ENCODE data around the gene RIMS4.

Gene RIMS4

GRCh38 chr20:44714102-44714700, 96.1 kb downstream of the RIMS4 start:
- Histone ChIP-seq H3K9ac (no peak overlapping the region), H3K4me3 (ENCODE audit: low read depth, low read length) (no peak overlapping the region), H2AFZ (no peak overlapping the region), H3K4me1 (peaks cover 2% of the 10 kb centered on the region), H3K9me3 (ENCODE audit: control insufficient read depth, low read length) (no peaks in the 10 kb centered on the region), H3K36me3 (ENCODE audit: control insufficient read depth, insufficient read depth, low read length) (no peaks in the 10 kb centered on the region), H3K27ac (no peak overlapping the region), H3K79me2 (no peaks in the 10 kb centered on the region), H3K4me2 (ENCODE audit: low read length) (no peak overlapping the region), H3K27me3 (ENCODE audit: control insufficient read depth, insufficient read depth, low read length) (no peaks in the 10 kb centered on the region)
- no peak for TF ChIP-seq CTCF (IDR thresholded peaks at IDR 0.05)

DNA sequence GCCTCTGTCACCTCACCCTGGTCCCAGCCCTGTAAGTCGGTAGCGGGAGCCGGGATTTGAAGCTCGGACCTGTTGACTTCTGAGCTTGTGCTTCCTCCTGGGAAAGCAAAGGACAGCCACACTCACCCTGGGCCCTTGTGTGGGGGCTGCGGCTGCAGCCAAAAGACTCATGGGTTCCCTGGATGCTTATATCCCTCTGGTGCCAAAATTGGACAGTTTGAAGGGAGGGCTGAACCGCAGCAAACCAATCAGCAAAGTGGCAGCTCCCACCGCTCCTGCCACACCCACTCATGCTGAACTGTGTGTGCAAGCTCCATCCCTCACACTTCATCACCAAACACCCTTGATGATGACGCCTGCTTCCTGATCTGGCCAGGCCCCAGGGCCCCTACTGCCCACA, 99.1 kb downstream of the RIMS4 start:
- Histone ChIP-seq H3K27me3 (ENCODE audit: control insufficient read depth, insufficient read depth, low read length) (no peaks in the 10 kb centered on the region), H3K27ac (no peak overlapping the region), H3K4me3 (ENCODE audit: low read depth, low read length) (no peak overlapping the region), H2AFZ (no peak overlapping the region), H3K9me3 (ENCODE audit: control insufficient read depth, low read length) (no peaks in the 10 kb centered on the region), H3K9ac (no peak overlapping the region), H3K4me1 (peaks cover 2% of the 10 kb centered on the region), H3K36me3 (ENCODE audit: control insufficient read depth, insufficient read depth, low read length) (no peaks in the 10 kb centered on the region), H3K4me2 (ENCODE audit: low read length) (no peak overlapping the region), H3K79me2 (no peaks in the 10 kb centered on the region)
- TF ChIP-seq CTCF (IDR thresholded peaks at IDR 0.05), result no peak

- H3K27me3 ChIP-seq (ENCODE audit: control insufficient read depth, insufficient read depth, low read length), result no peaks in the 10 kb centered on the region
- H3K4me1 ChIP-seq, result peaks cover 2% of the 10 kb centered on the region
- H3K4me2 ChIP-seq (ENCODE audit: low read length), result no peak overlapping the region
- H3K27ac ChIP-seq, result no peak overlapping the region
- no peaks in the 10 kb centered on the region for H3K36me3 ChIP-seq (ENCODE audit: control insufficient read depth, insufficient read depth, low read length)
- no peak overlapping the region for H3K9ac ChIP-seq
- no peaks in the 10 kb centered on the region for H3K79me2 ChIP-seq
- H2AFZ ChIP-seq, result no peak overlapping the region
- no peak overlapping the region for H3K4me3 ChIP-seq (ENCODE audit: low read depth, low read length)
- no peak for TF ChIP-seq CTCF (IDR thresholded peaks at IDR 0.05)
- no peaks in the 10 kb centered on the region for H3K9me3 ChIP-seq (ENCODE audit: control insufficient read depth, low read length)
Observed at GRCh38 chr20:44709797-44710196, 100.5 kb downstream of the RIMS4 start.

DNA sequence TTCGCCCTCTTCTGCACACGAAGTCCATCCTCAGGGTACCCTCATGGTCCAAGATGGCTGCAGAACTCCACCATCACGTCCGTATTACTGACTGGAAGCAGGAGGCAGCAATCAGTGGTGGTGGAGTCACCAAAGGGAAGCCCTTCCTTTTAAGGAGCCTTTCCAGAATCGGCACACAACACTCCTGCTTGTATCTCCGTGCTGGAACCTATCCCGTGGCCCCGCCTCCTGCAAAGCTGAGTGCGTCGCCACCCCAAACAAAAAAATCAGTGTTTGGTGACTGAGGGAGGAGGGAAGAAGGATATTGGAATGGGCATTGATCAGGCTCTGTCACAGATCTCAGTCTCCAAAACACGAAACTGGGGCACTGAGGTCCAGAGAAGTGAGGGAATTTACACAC, 101.0 kb downstream of the RIMS4 start:
- no peak overlapping the region for H2AFZ ChIP-seq
- H3K4me2 ChIP-seq (ENCODE audit: low read length), result no peak overlapping the region
- H3K4me3 ChIP-seq (ENCODE audit: low read depth, low read length), result no peak overlapping the region
- H3K36me3 ChIP-seq (ENCODE audit: control insufficient read depth, insufficient read depth, low read length), result no peaks in the 10 kb centered on the region
- no peaks in the 10 kb centered on the region for H3K27me3 ChIP-seq (ENCODE audit: control insufficient read depth, insufficient read depth, low read length)
- no peaks in the 10 kb centered on the region for H3K4me1 ChIP-seq
- no peaks in the 10 kb centered on the region for H3K79me2 ChIP-seq
- H3K9me3 ChIP-seq (ENCODE audit: control insufficient read depth, low read length), result no peaks in the 10 kb centered on the region
- no peak for TF ChIP-seq CTCF (IDR thresholded peaks at IDR 0.05)
- H3K9ac ChIP-seq, result no peak overlapping the region
- no peak overlapping the region for H3K27ac ChIP-seq

DNA sequence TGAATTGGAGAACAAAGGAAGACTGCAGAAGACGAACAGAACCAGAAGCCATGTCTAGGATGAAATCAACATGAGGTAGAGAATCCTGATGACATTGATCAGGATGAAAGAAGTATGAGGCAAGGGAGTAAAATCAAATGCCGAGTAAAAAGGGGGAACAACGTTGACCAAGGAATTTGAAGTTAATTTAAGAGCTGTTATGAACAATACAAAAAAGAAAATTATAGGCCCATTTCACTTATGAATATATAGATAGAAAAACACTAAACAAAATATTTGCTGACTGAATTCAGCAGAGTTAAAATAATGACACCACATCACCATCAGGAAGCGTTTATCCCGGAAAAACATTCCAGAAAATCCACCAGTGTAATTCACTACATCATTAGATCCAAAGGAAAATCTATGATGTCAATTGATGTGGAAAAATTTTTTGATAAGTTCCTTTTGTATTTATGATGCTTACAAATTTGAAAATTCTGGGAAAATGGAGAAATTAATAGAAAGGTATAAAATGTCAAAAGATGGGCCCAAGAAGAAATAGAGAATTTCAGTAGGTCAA, 103.2 kb downstream of the RIMS4 start:
- H3K36me3 ChIP-seq (ENCODE audit: control insufficient read depth, insufficient read depth, low read length), result no peaks in the 10 kb centered on the region
- no peak overlapping the region for H3K27ac ChIP-seq
- H3K27me3 ChIP-seq (ENCODE audit: control insufficient read depth, insufficient read depth, low read length), result no peaks in the 10 kb centered on the region
- H3K4me3 ChIP-seq (ENCODE audit: low read depth, low read length), result no peak overlapping the region
- no peak for TF ChIP-seq CTCF (IDR thresholded peaks at IDR 0.05)
- no peak overlapping the region for H2AFZ ChIP-seq
- no peak overlapping the region for H3K4me2 ChIP-seq (ENCODE audit: low read length)
- H3K4me1 ChIP-seq, result peaks cover 4% of the 10 kb centered on the region
- no peaks in the 10 kb centered on the region for H3K79me2 ChIP-seq
- H3K9ac ChIP-seq, result no peak overlapping the region
- H3K9me3 ChIP-seq (ENCODE audit: control insufficient read depth, low read length), result no peaks in the 10 kb centered on the region

Data from parathyroid adenoma (tissue), 2 donors.